K562 (cell line): ENCODE results near the gene TIAM1. TPM values are rescaled to one million over a fixed set of nuclear protein-coding genes. Genes with fewer than 3 reads are reported as not detected.

ENCODE experiments used
- ATAC-seq: fragments of 200-7000 bp; cut with Tn5 transposase; 3 replicates; pipeline ENCODE4 v1.9.1; 2020; ENCODE audit warnings: moderate library complexity
- BruUV-seq: library from RNA; stranded (reverse); fragments of 400-500 nt; replicated peaks from 2 replicates; lab custom pipeline; 2021; lab: Mats Ljungman, UMichigan
- CTCF ChIA-PET: fragments of 300-600 bp; formaldehyde crosslinking; extraction: SDS; loops from one replicate; lab custom pipeline; 2021; ENCODE audit warnings: low intra/inter-chr PET ratio; lab: Yijun Ruan, JAX
- POLR2A ChIA-PET: fragments of 300-600, 350-650 bp; sonication (Branson Sonifier 250); formaldehyde crosslinking; extraction: SDS; loops from one replicate; lab custom pipeline; 2021; ENCODE audit warnings: antibody characterized with exemption, inconsistent platforms; lab: Yijun Ruan, JAX
- DNase-seq, 4 experiments: peaks; one replicate each; pipeline versions ENCODE4 v3.0.0 to v3.0.0-alpha.2; 2011 to 2018; ENCODE audit warnings: low spot score in 3 of 4, mixed read lengths in 3 of 4; ENCODE audit errors: extremely low read depth in 1 of 4
- FAIRE-seq: peaks from 2 replicates; lab custom pipeline; 2011; peaks lifted over from hg19 to GRCh38; lab: Jason Lieb, UNC
- H2AFZ ChIP-seq: 2 replicates; pipeline ENCODE4 v1.6.0; 2011; ENCODE audit warnings: low read depth, low read length, control low read depth, inconsistent platforms
- H3K27ac ChIP-seq: fragments of 200-600 bp; 3 replicates; pipeline ENCODE4 v1.8.0; 2011; ENCODE audit warnings: low read depth, mild to moderate bottlenecking, control low read depth, inconsistent platforms, low read length, moderate library complexity, mixed read lengths; ENCODE audit errors: extremely low read depth
- H3K27me3 ChIP-seq, 2 experiments: fragments of 300-600 bp in 1 of 2; 2 replicates in 1 of 2; 3 replicates in 1 of 2; pipeline versions ENCODE4 v1.6.0 to v1.8.0; 2011; ENCODE audit warnings: inconsistent platforms in 2 of 2, low read length in 2 of 2, mild to moderate bottlenecking in 1 of 2, mixed read lengths in 1 of 2, moderate library complexity in 1 of 2; ENCODE audit not compliant: control insufficient read depth in 2 of 2, insufficient read depth in 2 of 2
- H3K36me3 ChIP-seq: fragments of 300-600 bp; 3 replicates; pipeline ENCODE4 v1.8.0; 2011; ENCODE audit warnings: mild to moderate bottlenecking, low read length, inconsistent platforms; ENCODE audit not compliant: control insufficient read depth, insufficient read depth
- H3K4me1 ChIP-seq, 2 experiments: fragments of 200-600 bp in 1 of 2; replicated peaks in 1 of 2; 2 replicates in 1 of 2; 3 replicates in 1 of 2; pipeline versions ENCODE4 v1.5.1 to v1.8.0; 2011; ENCODE audit warnings: inconsistent platforms in 2 of 2, low read length in 2 of 2, mild to moderate bottlenecking in 1 of 2, mixed read lengths in 1 of 2, moderate library complexity in 1 of 2; ENCODE audit not compliant: control insufficient read depth in 2 of 2, insufficient read depth in 2 of 2
- H3K4me2 ChIP-seq: 2 replicates; pipeline ENCODE4 v1.6.1; 2011; ENCODE audit warnings: low read length, control low read depth, inconsistent platforms, mixed read lengths; ENCODE audit not compliant: insufficient read depth
- H3K4me3 ChIP-seq: fragments of 200-600 bp; sonication (generic), shearing (Covaris generic); 2 replicates; pipeline ENCODE4 v1.5.1; 2016; ENCODE audit warnings: control low read depth, inconsistent platforms
- H3K79me2 ChIP-seq: fragments of 200-600 bp; 3 replicates; pipeline ENCODE4 v1.8.0; 2011; ENCODE audit warnings: low read length, inconsistent platforms; ENCODE audit not compliant: control insufficient read depth, insufficient read depth
- H3K9ac ChIP-seq, 2 experiments: 2 replicates each; pipeline versions ENCODE4 v1.6.0 to v1.6.1; 2011; ENCODE audit warnings: low read depth in 2 of 2, low read length in 2 of 2, control low read depth in 1 of 2, inconsistent platforms in 1 of 2, mild to moderate bottlenecking in 1 of 2, mixed read lengths in 1 of 2; ENCODE audit not compliant: insufficient read depth in 1 of 2
- H3K9me1 ChIP-seq: one replicate; pipeline ENCODE4 v1.6.0; 2011; ENCODE audit warnings: inconsistent platforms, mild to moderate bottlenecking, low read length, moderate library complexity; ENCODE audit not compliant: control insufficient read depth, insufficient read depth
- H3K9me3 ChIP-seq: replicated peaks from 2 replicates; pipeline ENCODE4 v1.5.1; 2011; ENCODE audit warnings: low read depth, low read length, inconsistent platforms; ENCODE audit not compliant: control insufficient read depth, insufficient read depth
- H4K20me1 ChIP-seq: replicated peaks from 2 replicates; pipeline ENCODE4 v1.6.1; 2011; ENCODE audit warnings: low read length, inconsistent platforms, mixed read lengths; ENCODE audit not compliant: control insufficient read depth, insufficient read depth
- ETS1 ChIP-seq: conservative IDR thresholded peaks from 2 replicates; pipeline ENCODE4 v1.6.1; 2011; ENCODE audit warnings: low read depth, mild to moderate bottlenecking, low read length; ENCODE audit not compliant: control insufficient read depth
- MAFK ChIP-seq: IDR thresholded peaks from 2 replicates; pipeline ENCODE4 v1.6.1; 2011; ENCODE audit warnings: low read length, improper control_type of control experiment
- NEUROD1 ChIP-seq: fragments of 150-350 bp; IDR thresholded peaks from 2 replicates; pipeline ENCODE4 v1.6.1; 2014; ENCODE audit warnings: borderline replicate concordance, low read length, low read depth; ENCODE audit not compliant: partially characterized antibody
- POU5F1 ChIP-seq: fragments of 150-350 bp; IDR thresholded peaks from 2 replicates; pipeline ENCODE4 v1.6.1; 2014; ENCODE audit warnings: borderline replicate concordance, low read length, low read depth, mild to moderate bottlenecking; ENCODE audit not compliant: partially characterized antibody
- RNF219 ChIP-seq: fragments of 250-450 bp; sonication (Bioruptor Pico); IDR thresholded peaks from 2 replicates; pipeline ENCODE4 v1.5.0; 2022; ENCODE audit warnings: mild to moderate bottlenecking
- SMAD1 ChIP-seq: fragments of 150-350 bp; IDR thresholded peaks from 2 replicates; pipeline ENCODE4 v1.6.1; 2014; ENCODE audit warnings: low read length, low read depth; ENCODE audit not compliant: partially characterized antibody
- ZBTB2 ChIP-seq: fragments of 450-650 bp; IDR thresholded peaks from 2 replicates; pipeline ENCODE4 v1.6.1; 2016; ENCODE audit warnings: antibody characterized with exemption
- ZNF263 ChIP-seq: sonication (generic); formaldehyde crosslinking; IDR thresholded peaks from 2 replicates; pipeline ENCODE4 v1.8.0; 2022; ENCODE audit warnings: mild to moderate bottlenecking, missing genetic modification reagents, borderline replicate concordance
- ZSCAN32 ChIP-seq: fragments of 450-650 bp; formaldehyde crosslinking; IDR thresholded peaks from 2 replicates; pipeline ENCODE4 v1.4.0; 2020; ENCODE audit warnings: mild to moderate bottlenecking, moderate library complexity
- WGBS: fragments of 100-300 bp; shearing (Covaris generic); methylation state at CpG from one replicate; pipeline ENCODE4 v1.1.6; 2016; ENCODE audit warnings: low coverage, mixed read lengths; ENCODE audit not compliant: insufficient coverage; ENCODE audit errors: missing lambda C conversion rate; 5-methylcytosine and 5-hydroxymethylcytosine counted together
- in situ Hi-C: fragments of 300-500 bp; cut with MboI; formaldehyde crosslinking; loops from 4 replicates; pipeline ENCODE4 v1.15.0; 2018; ENCODE audit warnings: inconsistent platforms, mixed read lengths
- intact Hi-C: fragments of 100-400 bp; cut with micrococcal nuclease; formaldehyde crosslinking; loops from 2 replicates; pipeline ENCODE4 v1.14.2; 2022
- polyA plus RNA-seq, 8 experiments: library from polyadenylated mRNA; depleted of rRNA in 4 of 8; stranded (reverse) in 5 of 8; unstranded in 3 of 8; fragments of >200 nt; fragmentation: Nextera tagmentation in 2 of 8; fragmentation: Illumina TruSeq in 1 of 8; extraction: Ambion mirVana in 2 of 8; extraction: Trizol in 1 of 8; gene quantifications; 2 replicates each; pipeline versions ENCODE4 v1.2.1 to v1.2.3, GENCODE V29; 2011 to 2014; ENCODE audit warnings: inconsistent platforms in 1 of 8, missing spikeins in 1 of 8
- total RNA-seq, 7 experiments: library from RNA; depleted of rRNA in 6 of 7; stranded (reverse); fragments of >200 nt in 6 of 7; fragmentation: Illumina TruSeq in 2 of 7; extraction: Trizol in 2 of 7; gene quantifications; 2 replicates each; pipeline versions ENCODE4 v1.2.1 to v1.2.3, GENCODE V29; 2011 to 2021; ENCODE audit warnings: low replicate concordance in 1 of 7

The TIAM1 gene
- total and polyA plus RNA-seq, 9 of the 15 experiments (the other 6 are each of a cell fraction or from before 2014, with no cell fraction given): 0.11 TPM; not detected in 8

GRCh38 chr21:31386006-31386405, 41.9 kb upstream of the TIAM1 start:
- Histone ChIP-seq H3K9me1 (no peaks in the 10 kb centered on the region), H3K27me3 (peaks cover 0 to 10% of the 10 kb centered on the region in 2 experiments; a peak in 2 of 5 replicates), H2AFZ (no peak overlapping the region), H3K9me3 (no peaks in the 10 kb centered on the region), H3K27ac (no peak overlapping the region), H3K9ac (no peak overlapping the region), H3K79me2 (no peaks in the 10 kb centered on the region), H3K4me3 (no peak overlapping the region), H3K4me1 (0 out of 5 replicates have a peak, but pooled peaks cover 0 to 3% of the 10 kb centered on the region in 2 experiments), H3K36me3 (no peaks in the 10 kb centered on the region), H4K20me1 (no peaks in the 10 kb centered on the region), H3K4me2 (no peak overlapping the region)
- POLR2A ChIA-PET: no interaction called here
- intact Hi-C loops: no loop called here
- no peak for FAIRE-seq
- WGBS: 0% methylated on average over 5 of the region's 5 CpGs
- CTCF ChIA-PET: no interaction called here
- no TSS peak for BruUV-seq
- TF ChIP-seq ZNF263 (CRISPR knock-in tag): no peak
- no peak for TF ChIP-seq RNF219 (CRISPR knock-in tag)
- TF ChIP-seq POU5F1: no peak
- TF ChIP-seq SMAD1: no peak
- TF ChIP-seq ZSCAN32 (CRISPR knock-in tag): no peak
- no peak for TF ChIP-seq ETS1
- no peak for TF ChIP-seq NEUROD1
- TF ChIP-seq ZBTB2: no peak
- no peak for TF ChIP-seq MAFK
- peak in 1 of 4 experiments; percentile 19 for DNase-seq
- no peak; the same call in 1 of the 3 replicates for ATAC-seq
- in situ Hi-C loops: no loop called here
